NCI-H187 treated with DMSO at 0.1 percent for 48 hours (cell line): ENCODE measurements around the gene PCCA.
"Not testable (repeated sequence)": the region's sequence is repeated elsewhere in the genome, so short reads cannot be mapped to it uniquely, and the experiment has no call there.

Experiments used
- DNase-seq: peaks from one replicate; lab custom pipeline; 2025; lab: John Stamatoyannopoulos, UW

Gene PCCA

GRCh38 chr13:100508996-100509395 lies 420.1 kb downstream of the PCCA start:
- DNase-seq, result no peak

DNA sequence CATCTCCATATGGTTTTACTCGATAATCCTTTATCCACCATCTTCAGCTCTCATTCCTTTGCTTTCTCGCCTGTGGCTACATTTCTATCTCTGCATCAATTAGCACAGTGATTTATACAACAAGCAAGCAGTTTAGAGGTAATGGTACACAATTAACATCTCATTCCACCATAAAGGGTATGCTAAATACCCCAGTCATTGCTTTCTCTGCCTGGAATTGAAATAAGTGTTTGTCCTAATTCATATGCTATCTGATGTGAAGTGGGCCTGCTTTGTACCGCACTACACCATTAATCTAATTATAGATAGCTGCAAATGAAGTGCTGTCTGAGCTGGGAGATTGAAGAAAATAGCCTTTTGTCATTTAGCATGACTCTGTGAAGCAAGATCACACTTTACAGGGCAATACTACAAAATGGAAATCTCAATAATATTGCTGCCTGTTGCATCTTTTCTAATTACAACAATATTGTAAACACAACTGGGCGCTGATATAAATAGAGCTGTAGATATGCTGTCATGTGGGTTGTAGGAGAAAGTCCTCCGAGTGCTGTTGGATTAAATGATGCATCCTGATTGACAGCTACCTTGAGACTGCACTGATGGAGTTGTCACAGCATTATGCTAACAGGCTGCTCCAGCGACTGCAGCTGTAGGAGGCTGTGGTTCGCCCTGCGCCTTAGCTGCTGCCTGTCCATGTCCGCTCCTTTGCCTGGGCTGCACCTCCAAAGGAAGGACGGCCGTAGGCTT lies 421.5 kb downstream of the PCCA start:
- DNase-seq, result no peak

DNA sequence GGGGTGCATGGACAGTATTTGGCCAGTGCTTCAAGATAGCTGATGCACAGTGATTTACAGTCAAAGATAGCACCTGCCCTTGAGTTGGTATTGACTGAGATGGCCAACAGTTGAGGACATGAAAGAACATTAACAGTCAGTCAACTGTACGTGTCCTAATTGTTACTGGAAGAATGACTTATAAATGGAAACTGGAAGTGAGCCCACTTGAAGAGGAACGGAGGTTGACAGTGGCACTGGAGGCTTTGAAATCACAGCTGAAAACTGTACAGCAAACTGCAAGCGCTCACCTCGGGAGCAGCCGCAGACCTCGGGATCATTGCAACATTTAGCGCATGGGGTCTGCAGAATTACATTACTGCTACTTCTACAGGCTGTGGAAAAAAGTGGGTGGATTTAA lies 422.6 kb downstream of the PCCA start:
- DNase-seq, result peak; percentile 42

- DNase-seq, result no peak
Measured at GRCh38 chr13:100512422-100512821, 423.5 kb downstream of the PCCA start.

- DNase-seq, result no peak
Measured at GRCh38 chr13:100513171-100513570, 424.3 kb downstream of the PCCA start.

DNA sequence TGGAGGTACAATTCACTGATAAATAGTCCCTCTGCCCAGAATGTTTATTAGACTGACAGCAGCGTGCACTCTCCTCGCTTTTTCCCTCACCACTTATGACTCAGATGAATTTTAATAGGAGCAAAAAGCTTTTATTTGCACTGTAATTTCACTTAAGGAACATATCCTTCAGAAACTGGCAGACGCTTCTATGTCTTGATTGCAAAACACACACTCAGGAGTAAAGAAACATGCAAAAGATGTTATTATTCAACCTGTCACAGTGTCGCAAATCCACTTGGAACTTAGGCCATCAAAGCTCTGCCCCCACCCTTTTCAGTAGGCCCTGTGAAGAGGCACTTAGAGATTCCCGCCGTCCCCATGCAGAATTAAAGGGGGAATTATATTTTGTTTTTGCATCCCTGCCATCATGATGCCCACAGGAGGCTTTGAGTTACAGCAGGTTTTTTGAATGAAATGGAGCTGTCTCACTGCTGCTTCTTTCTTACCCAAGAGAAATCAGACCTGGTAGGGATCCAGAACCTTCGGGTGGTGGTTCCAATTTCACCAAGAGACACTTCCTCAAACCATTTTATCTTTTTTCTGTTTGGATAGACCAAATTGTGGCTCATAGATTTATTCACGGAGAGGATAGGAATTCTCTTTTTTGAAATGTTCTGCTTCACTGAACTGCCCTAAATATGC lies 425.2 kb downstream of the PCCA start:
- peak; percentile 97 for DNase-seq

- peak; percentile 72 for DNase-seq
Measured at GRCh38 chr13:100514788-100515409, 426.0 kb downstream of the PCCA start.

DNA sequence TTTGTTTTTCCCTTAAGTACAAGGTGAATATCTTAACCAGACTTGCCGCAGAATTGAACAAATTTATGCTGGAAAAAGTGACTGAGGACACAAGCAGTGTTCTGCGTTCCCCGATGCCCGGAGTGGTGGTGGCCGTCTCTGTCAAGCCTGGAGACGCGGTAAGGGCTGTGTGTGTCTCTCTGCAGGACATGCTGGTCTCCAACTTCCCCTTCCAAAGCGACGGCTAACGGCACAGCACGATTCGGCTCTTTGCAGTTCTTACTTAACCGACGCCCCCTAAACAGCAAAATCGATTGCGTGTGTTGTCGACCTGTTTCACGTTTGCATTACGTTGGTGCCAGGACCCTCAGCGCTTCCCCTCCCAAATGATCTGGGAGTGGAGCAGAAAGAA lies 426.5 kb downstream of the PCCA start:
- DNase-seq, result no peak

DNA sequence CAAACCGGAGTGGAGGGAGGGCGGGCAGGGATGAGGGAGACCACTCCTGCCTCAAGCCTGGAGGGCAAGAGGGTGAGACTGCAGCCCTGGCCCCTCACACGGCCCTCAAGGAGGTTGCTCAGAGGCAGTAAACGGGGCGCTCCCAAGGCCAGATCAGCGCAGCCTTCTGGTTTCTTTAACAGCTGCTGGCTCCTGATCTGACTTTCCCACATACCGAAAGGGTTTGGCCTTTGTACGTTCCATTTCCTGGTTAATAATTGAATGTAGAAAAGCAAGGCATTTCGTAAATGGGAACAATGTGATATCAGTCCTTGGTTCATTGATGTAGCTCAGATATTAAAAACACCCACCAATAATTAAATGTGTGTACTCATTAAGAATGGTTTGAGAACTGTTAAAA lies 428.2 kb downstream of the PCCA start:
- DNase-seq, result no peak

DNA sequence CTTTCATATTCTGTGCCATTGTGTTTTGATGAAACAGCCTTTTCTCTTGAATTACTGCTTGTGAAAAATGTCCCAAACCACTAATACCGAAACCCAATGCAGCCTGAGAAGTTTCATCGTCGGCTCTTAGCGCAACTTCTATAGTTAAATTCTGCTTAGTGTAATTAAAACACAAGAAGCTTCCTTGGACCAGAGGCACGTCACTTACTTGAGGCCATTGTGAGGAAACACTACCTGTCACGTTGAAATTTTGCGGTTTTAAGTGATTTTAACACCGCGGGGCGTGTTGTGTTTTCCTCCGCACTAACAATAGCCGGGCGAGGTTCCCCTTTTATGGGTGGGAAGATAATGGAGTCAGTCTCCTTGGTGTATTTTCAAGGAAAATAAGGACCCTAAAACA lies 428.8 kb downstream of the PCCA start:
- DNase-seq, result no peak

DNA sequence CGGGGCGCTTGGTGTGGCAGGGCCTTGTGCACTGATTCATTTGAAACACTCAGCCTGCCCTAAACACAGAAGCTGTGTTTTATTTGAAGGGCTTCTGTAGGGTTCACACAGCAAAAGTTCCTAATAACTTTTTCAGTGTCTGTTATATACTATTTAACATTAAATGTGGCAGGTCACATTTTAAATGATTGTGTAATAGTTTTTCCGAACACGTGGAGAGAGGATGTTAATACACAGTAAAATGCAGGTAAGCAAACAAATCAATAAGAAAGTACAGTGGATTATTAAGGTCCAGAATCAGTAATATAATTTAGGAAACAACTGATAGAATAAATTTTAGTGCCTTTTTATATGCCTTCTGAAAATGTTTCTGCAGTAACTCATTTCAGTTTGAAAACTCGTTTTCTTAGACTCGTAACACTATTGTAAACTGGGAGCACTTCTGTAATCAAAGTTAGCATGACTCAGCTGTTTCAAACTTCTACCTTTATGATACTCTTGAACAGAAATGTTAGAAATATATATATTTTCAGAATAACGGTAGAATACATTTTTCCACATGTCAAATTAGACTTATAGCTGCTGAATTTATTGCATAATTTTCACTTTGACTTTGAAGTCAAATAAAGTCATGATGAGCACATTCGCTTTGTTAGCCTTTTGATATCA lies 429.6 kb downstream of the PCCA start:
- no peak for DNase-seq

DNA sequence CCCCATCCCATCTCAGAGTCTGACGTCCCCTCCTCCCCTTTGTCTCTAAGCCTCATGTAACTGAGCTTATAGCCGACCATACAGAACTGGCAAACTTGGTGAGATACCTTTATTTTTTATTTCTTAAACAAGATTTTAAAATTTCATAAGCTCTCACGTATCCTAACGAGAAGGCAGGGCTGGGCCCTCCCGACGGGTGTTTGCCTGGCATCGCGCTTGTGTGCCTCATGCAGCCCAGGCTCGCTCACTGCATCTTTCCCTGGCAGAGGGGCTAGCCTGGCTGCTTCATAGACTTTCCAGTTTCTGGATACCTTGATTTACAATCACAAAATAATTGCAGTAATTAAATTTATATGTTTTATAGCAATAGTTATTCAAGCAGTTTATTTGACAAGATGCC lies 430.7 kb downstream of the PCCA start:
- DNase-seq, result no peak

DNA sequence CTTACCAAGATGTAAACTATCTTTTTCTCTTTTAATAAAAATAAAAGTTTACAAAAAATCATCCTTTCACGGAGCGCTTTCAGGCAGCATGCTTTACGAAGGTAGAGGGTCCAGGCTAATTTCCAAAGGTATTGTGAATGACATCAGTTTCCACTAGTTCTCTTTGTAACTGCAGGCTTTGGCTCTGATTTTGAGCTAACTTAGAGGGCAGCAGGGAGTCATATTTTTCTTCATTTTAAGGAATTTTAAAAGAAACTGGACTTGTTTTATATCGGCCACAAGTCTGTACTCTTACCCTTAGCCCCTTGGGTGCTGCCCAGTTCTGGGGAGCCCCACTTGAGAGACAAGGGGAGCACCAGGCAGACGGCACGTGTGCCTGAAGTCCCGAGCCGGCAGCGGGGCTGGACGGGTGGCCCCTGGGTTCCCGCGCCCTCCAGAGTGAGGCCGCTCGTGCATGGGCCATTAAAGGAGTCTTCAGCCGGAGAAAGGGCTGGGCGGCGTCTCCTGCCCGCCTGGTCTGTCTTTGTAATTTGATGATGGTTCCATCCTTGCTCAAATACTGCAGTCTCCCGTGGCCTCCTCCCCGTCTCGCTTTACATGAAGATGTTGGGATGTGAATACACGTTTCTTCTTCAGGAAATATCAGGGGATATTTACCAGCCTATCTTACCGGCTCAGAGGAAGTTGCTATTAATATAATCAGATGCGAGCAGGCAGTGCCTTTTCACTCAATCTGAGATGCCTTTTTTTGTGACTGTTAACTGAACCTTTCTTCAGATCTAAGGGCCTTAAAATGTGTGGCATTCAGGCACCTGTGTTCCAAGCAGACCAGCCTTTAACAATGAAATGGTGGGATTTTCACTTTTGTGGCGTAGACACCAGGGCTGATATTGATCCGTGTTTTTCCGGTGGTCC lies 432.3 kb downstream of the PCCA start:
- peak; percentile 44 for DNase-seq

GRCh38 chr13:100521851-100522617 lies 433.1 kb downstream of the PCCA start:
- DNase-seq, result no peak

GRCh38 chr13:100522618-100523309 lies 433.9 kb downstream of the PCCA start:
- no peak for DNase-seq

- DNase-seq, result no peak
Measured at GRCh38 chr13:100523411-100523810, 434.5 kb downstream of the PCCA start.

- no peak for DNase-seq
Measured at GRCh38 chr13:100523981-100524386, 435.1 kb downstream of the PCCA start.

DNA sequence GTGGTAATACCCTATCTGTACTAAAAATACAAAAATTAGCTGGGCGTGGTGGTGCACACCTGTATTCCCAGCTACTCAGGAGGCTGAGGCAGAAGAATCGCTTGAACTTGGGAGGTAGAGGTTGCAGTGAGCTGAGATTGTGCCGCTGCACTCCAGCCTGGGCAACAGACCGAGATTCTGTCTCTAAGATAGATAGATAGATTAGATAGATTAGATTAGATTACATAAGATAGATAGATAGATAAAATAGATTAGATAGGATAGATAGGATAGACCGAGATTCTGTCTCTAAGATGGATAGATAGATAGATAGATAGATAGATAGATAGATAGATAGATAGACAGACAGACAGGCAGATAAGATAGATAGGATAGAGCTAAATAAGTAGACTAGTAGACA lies 435.8 kb downstream of the PCCA start:
- not testable (repeated sequence) for DNase-seq

GRCh38 chr13:100525453-100526317 lies 436.8 kb downstream of the PCCA start:
- DNase-seq, result no peak
